Activated naive CD4-positive, alpha-beta T cell (primary cell): Measurements from ENCODE around the gene ZNF837.
"Not testable (repeated sequence)": the region's sequence is repeated elsewhere in the genome, so short reads cannot be mapped to it uniquely, and the experiment has no call there.

ENCODE experiments used
- DNase-seq, 4 experiments: peaks; one replicate each; lab custom pipeline; 2025; lab: John Stamatoyannopoulos, UW

ZNF837 gene

GRCh38 chr19:58380662-58381459, at the start of gene ZNF837:
TSS of gene ZNF837 (minus strand) at chr19:58381030. CDS start at chr19:58369332, 11,698 bp downstream.
- DNase-seq, result peak; percentile 86 to 95 (median 93)

GRCh38 chr19:58429745-58430144, 48.9 kb upstream of the ZNF837 start:
- DNase-seq, result no peak

GRCh38 chr19:58428617-58429016, 47.8 kb upstream of the ZNF837 start:
- no peak for DNase-seq

GRCh38 chr19:58417071-58417470, 36.2 kb upstream of the ZNF837 start:
- no peak for DNase-seq

- no peak for DNase-seq
These were observed 35.8 kb upstream of the ZNF837 start for GRCh38 chr19:58416604-58417003.

- DNase-seq, result no peak
These were observed 28.4 kb upstream of the ZNF837 start for GRCh38 chr19:58409010-58409790.

GRCh38 chr19:58408152-58409009, 27.6 kb upstream of the ZNF837 start, which contains the start of gene ZNF584:
TSS of gene ZNF584 (plus strand) at chr19:58408649. CDS start at chr19:58409148, 499 bp downstream.
- peak; percentile 82 to 91 (median 86) for DNase-seq

GRCh38 chr19:58407658-58408151, 26.9 kb upstream of the ZNF837 start:
- DNase-seq, result no peak

- DNase-seq, result no peak
These were observed 26.2 kb upstream of the ZNF837 start for GRCh38 chr19:58406818-58407657.

- not testable (repeated sequence) for DNase-seq
These were observed 23.2 kb upstream of the ZNF837 start for GRCh38 chr19:58403920-58404478.

GRCh38 chr19:58401840-58402421, 21.1 kb upstream of the ZNF837 start:
- no peak for DNase-seq

GRCh38 chr19:58400916-58401839, 20.3 kb upstream of the ZNF837 start:
- peak; percentile 94 to 98 (median 98) for DNase-seq

GRCh38 chr19:58400316-58400915, 19.6 kb upstream of the ZNF837 start:
- no peak for DNase-seq

GRCh38 chr19:58399903-58400302, 19.1 kb upstream of the ZNF837 start:
- no peak for DNase-seq

- DNase-seq, result no peak
These were observed 17.7 kb upstream of the ZNF837 start for GRCh38 chr19:58398545-58398944.

- no peak for DNase-seq
These were observed 17.3 kb upstream of the ZNF837 start for GRCh38 chr19:58398087-58398486.

- no peak for DNase-seq
These were observed 16.8 kb upstream of the ZNF837 start for GRCh38 chr19:58397533-58398037.
